H1 (cell line): Measurements from ENCODE around the gene ARHGEF1. TPM values are rescaled to one million over a fixed set of nuclear protein-coding genes. Genes with fewer than 3 reads are reported as not detected.

Source experiments
- BCL11A ChIP-seq, 2 experiments: IDR thresholded peaks; one replicate each; pipeline ENCODE4 v1.6.1; 2011; ENCODE audit warnings: low read depth in 2 of 2, low read length in 2 of 2, mild to moderate bottlenecking in 2 of 2
- BRCA1 ChIP-seq: IDR thresholded peaks from 2 replicates; pipeline ENCODE4 v1.6.1; 2012; ENCODE audit warnings: low read depth, low read length, improper control_type of control experiment
- EGR1 ChIP-seq: IDR thresholded peaks from 2 replicates; pipeline ENCODE4 v1.6.1; 2011; ENCODE audit warnings: low read depth, low read length, borderline replicate concordance
- EP300 ChIP-seq, 2 experiments: IDR thresholded peaks; 1 replicate in 1 of 2; 2 replicates in 1 of 2; pipeline ENCODE4 v1.6.1; 2011 to 2012; ENCODE audit warnings: low read depth in 2 of 2, low read length in 2 of 2, mild to moderate bottlenecking in 2 of 2, borderline replicate concordance in 1 of 2, inconsistent platforms in 1 of 2, moderate library complexity in 1 of 2
- FOSL1 ChIP-seq: IDR thresholded peaks from 2 replicates; pipeline ENCODE4 v1.6.1; 2011; ENCODE audit warnings: mild to moderate bottlenecking, low read depth, low read length, moderate library complexity; ENCODE audit not compliant: insufficient read depth
- GTF2F1 ChIP-seq: IDR thresholded peaks from 2 replicates; pipeline ENCODE4 v1.6.1; 2012; ENCODE audit warnings: low read depth, low read length, improper control_type of control experiment, borderline replicate concordance
- JUND ChIP-seq: IDR thresholded peaks from 2 replicates; pipeline ENCODE4 v1.6.1; 2011; ENCODE audit warnings: mild to moderate bottlenecking, improper control_type of control experiment, low read length
- KDM1A ChIP-seq: fragments of 200-600, 300-600 bp; sonication (generic); IDR thresholded peaks from 2 replicates; pipeline ENCODE4 v1.7.1; 2016; ENCODE audit warnings: mild to moderate bottlenecking, low read length, borderline replicate concordance
- KDM4A ChIP-seq: IDR thresholded peaks from one replicate; pipeline ENCODE4 v1.7.1; 2012; ENCODE audit warnings: low read depth, mild to moderate bottlenecking, moderate library complexity, low read length, inconsistent platforms; ENCODE audit not compliant: severe bottlenecking
- NANOG ChIP-seq: IDR thresholded peaks from 2 replicates; pipeline ENCODE4 v1.6.1; 2011; ENCODE audit warnings: low read length, low read depth, mild to moderate bottlenecking, inconsistent platforms; ENCODE audit not compliant: insufficient read depth, poor library complexity, severe bottlenecking
- NRF1 ChIP-seq: IDR thresholded peaks from 2 replicates; pipeline ENCODE4 v1.6.1; 2011; ENCODE audit warnings: mild to moderate bottlenecking, low read depth, low read length, improper control_type of control experiment
- POLR2A ChIP-seq, 2 experiments: IDR thresholded peaks; 1 replicate in 1 of 2; 2 replicates in 1 of 2; pipeline ENCODE4 v1.6.1; 2011; ENCODE audit warnings: low read depth in 2 of 2, low read length in 2 of 2, mild to moderate bottlenecking in 2 of 2; ENCODE audit errors: control extremely low read depth in 1 of 2
- RFX5 ChIP-seq: IDR thresholded peaks from 2 replicates; pipeline ENCODE4 v1.6.1; 2011; ENCODE audit warnings: low read depth, low read length, improper control_type of control experiment, borderline replicate concordance
- RXRA ChIP-seq: IDR thresholded peaks from 2 replicates; pipeline ENCODE4 v1.6.1; 2011; ENCODE audit warnings: low read depth, mild to moderate bottlenecking, low read length, moderate library complexity; ENCODE audit not compliant: insufficient read depth
- SP1 ChIP-seq: IDR thresholded peaks from 2 replicates; pipeline ENCODE4 v1.6.1; 2011; ENCODE audit warnings: low read depth, low read length
- TEAD4 ChIP-seq: IDR thresholded peaks from 2 replicates; pipeline ENCODE4 v1.6.1; 2012; ENCODE audit warnings: low read depth, low read length, inconsistent platforms, mixed read lengths
- ZNF274 ChIP-seq: IDR thresholded peaks from 2 replicates; pipeline ENCODE4 v1.7.0; 2012; ENCODE audit warnings: low read length, borderline replicate concordance; ENCODE audit errors: extremely low read depth
- polyA plus RNA-seq, 7 experiments: library from polyadenylated mRNA; depleted of rRNA in 3 of 7; stranded (reverse) in 5 of 7; unstranded in 2 of 7; fragments of >200 nt in 5 of 7; fragments of 200-250 nt in 2 of 7; gene quantifications; 1 replicate in 5 of 7; 2 replicates in 1 of 7; 4 replicates in 1 of 7; pipeline versions ENCODE4 v1.2.1 to v1.2.3, GENCODE V29; 2011 to 2013; ENCODE audit warnings: missing spikeins in 2 of 7, mixed read lengths in 2 of 7
- total RNA-seq: library from RNA; stranded (reverse); fragmentation: NEBNext Ultra II Directional; extraction: Animal tissue kit (Norgen Biotek cat#: 25700); gene quantifications from 2 replicates; pipeline ENCODE4 v1.2.1, GENCODE V29; 2021
- TF ChIP-seq, protein P1 (sequence below): IDR thresholded peaks from 2 replicates; pipeline ENCODE4 v1.6.1; 2011; ENCODE audit warnings: low read depth, mild to moderate bottlenecking, low read length; ENCODE audit not compliant: insufficient read depth

ARHGEF1 gene
- total and polyA plus RNA-seq, 2 of the 8 experiments (the other 6 are each of a cell fraction or from before 2014, with no cell fraction given): 23.0 to 49.0 TPM

DNA sequence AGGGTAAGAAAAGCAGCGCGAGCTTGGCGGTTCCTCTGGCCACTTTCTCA lies 38.2 kb upstream of the ARHGEF1 start, which contains the start of gene DMRTC2 (continued):
- TF ChIP-seq POLR2A (IDR thresholded peaks at IDR 0.05; ENCODE audit: control extremely low read depth in 1 of 2, low read depth in 2 of 2, low read length in 2 of 2): no peak
- TF ChIP-seq ZNF274: no peak
- TF ChIP-seq RXRA: no peak
- no peak for TF ChIP-seq SP1
- TF ChIP-seq NRF1: no peak
- no peak for TF ChIP-seq KDM4A
- TF ChIP-seq BRCA1: no peak
- no peak for TF ChIP-seq RFX5
- no peak for TF ChIP-seq EP300 (IDR thresholded peaks at IDR 0.05; ENCODE audit: borderline replicate concordance in 1 of 2, low read depth in 2 of 2, low read length in 2 of 2)
- no peak for TF ChIP-seq BCL11A (IDR thresholded peaks at IDR 0.05; ENCODE audit: low read depth in 2 of 2, low read length in 2 of 2)
- no peak for TF ChIP-seq NANOG
- TF ChIP-seq GTF2F1: no peak
- no peak for TF ChIP-seq FOSL1
- TF ChIP-seq, protein P1, sequence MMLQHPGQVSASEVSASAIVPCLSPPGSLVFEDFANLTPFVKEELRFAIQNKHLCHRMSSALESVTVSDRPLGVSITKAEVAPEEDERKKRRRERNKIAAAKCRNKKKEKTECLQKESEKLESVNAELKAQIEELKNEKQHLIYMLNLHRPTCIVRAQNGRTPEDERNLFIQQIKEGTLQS: no peak
- TF ChIP-seq JUND: no peak
- no peak for TF ChIP-seq KDM1A
- no peak for TF ChIP-seq EGR1
- no peak for TF ChIP-seq TEAD4
